Fibroblast of skin of left biceps (primary cell): ENCODE data around the gene CAMKMT.
"Not testable (repeated sequence)": the region's sequence is repeated elsewhere in the genome, so short reads cannot be mapped to it uniquely, and the experiment has no call there.

Experiments used
- DNase-seq, 2 experiments: peaks; one replicate each; pipeline ENCODE4 v3.0.0-alpha.2; 2013; ENCODE audit warnings: low read depth in 2 of 2

CAMKMT gene

GRCh38 chr2:44505664-44506063 lies 143.9 kb downstream of the CAMKMT start:
- not testable (repeated sequence) for DNase-seq

DNA sequence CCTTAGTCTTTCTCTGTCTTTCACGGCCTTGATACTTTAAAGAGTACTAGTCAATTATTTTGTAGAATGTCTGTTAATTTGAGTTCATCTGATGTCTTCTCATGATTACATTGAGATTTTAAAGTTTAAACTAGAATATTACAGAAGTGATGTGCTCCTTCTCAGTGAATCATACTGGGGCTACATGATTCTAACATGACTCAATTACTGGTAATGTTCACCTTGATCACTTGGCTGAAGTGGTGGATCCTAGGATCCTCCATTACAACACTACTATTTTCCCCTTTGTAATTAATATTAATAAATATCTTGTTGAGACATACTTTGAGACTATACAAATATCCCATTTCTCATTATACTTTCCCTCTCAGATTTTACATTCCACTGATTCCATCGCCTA lies 148.5 kb downstream of the CAMKMT start:
- no peak for DNase-seq

DNA sequence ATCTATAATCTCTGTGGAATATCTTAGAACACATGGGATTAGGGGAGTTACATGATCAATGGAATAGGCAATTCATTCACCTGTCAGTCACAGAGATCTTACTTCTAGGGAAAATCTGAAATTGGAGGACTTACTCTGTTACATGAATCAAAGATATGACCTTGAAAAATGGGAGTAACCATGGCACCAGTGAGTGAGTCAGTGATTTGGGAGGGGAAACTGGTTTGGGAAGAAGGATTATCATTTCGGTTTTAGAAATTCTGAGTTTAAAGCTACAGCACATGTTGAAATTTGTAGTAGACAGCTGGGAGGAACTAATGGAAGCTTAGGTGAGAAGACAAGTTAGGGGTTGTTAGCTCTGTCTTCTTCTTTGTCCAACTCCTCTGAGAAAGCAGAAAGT lies 153.7 kb downstream of the CAMKMT start:
- DNase-seq, result no peak

DNA sequence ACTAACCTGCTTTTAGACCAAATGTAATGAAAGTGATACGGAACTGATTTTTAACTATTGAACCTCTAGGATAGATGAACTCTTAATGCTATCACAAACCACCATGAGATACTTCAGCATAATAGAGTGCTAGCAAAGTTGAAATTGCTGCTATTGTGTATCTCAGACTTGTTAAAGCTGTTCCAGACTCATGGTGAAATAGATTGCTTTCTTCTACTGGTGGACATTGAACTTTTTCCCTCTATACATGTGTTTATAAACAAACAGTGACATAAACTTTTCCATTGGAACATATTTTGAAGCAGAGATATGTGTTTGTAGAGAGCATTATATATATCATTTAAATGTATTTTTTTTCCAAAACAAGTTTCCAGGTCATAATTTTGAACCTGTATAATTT lies 157.3 kb downstream of the CAMKMT start:
- DNase-seq, result no peak

GRCh38 chr2:44522846-44523245 lies 161.1 kb downstream of the CAMKMT start:
- no peak for DNase-seq

- DNase-seq, result no peak
Observed at GRCh38 chr2:44524347-44524926, 162.7 kb downstream of the CAMKMT start.

DNA sequence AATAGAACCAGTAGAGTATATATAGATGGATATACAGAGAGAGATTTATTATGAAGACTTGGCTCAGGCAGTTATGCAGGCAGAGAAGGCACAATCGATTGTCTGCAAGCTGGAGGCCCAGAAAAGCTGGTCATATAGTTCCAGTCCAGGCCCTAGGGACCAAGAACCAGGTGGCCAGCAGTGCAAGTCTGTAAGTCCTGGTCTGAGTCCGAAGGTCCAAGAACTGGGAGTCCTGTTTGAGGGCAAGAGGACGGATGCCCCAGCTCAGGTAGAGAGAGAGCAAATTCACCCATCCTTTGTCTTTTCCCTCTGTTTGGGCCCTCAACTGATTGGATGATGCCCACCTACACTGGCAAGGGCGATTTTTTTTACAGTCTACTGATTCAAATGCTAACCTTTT lies 164.6 kb downstream of the CAMKMT start:
- no peak for DNase-seq

DNA sequence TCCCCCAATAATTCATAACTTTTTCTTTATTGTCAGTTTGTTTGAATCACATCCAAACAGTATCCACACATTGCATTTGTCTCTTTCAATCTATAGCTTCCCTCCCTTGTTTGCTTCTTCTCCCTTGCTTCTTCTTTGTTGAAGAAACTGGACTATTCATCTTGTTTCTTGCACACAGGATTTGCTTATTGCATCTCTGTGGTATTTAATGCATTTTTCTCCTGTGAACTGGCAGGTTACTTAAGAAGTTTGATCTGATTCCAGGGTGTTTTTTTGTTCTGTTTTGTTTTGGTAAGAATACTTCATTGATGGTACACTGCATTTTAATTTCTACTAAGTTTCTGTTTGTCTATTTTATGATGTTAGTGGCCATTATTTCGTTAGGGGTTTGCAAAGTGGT lies 166.8 kb downstream of the CAMKMT start:
- peak; percentile 49 to 51 for DNase-seq

GRCh38 chr2:44529448-44529847 lies 167.7 kb downstream of the CAMKMT start:
- DNase-seq, result no peak

- no peak for DNase-seq
Observed at GRCh38 chr2:44531289-44531688, 169.5 kb downstream of the CAMKMT start.

DNA sequence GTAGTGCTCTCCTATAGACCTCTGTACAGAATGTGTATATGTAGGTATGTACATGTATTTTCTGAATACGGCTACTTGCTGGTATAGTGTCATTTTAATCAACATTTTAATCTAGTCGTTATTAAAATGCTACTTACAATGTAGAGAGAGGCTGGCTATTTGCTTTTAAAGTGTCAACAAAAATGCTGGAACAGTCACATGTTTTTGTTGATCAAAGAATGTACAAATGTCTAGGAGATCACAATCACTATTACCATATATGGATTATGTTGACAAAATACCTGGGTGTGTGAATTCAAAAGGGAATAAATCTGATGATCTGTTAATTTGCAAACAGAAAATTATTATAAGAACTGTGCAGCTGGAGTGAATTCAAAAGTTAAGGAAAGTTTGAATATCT lies 170.3 kb downstream of the CAMKMT start:
- no peak for DNase-seq

- DNase-seq, result no peak
Observed at GRCh38 chr2:44533508-44533907, 171.8 kb downstream of the CAMKMT start.

DNA sequence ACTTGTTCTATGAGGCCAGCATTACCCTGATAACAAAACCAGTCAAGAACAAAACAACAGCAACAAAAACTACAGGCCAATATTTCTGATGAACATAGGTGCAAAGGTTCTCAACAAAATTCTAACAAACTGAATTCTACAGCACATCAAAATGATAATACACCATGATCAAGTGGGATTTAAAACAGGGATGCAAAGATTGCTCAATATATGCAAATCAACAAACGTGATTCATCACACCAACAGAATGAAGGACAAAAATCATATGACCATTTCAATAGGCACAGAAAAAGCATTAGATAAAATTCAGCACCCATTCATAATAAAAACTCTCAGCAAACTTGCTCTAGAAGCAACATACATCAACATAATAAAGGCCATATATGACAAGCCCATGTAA lies 173.6 kb downstream of the CAMKMT start:
- DNase-seq, result no peak

DNA sequence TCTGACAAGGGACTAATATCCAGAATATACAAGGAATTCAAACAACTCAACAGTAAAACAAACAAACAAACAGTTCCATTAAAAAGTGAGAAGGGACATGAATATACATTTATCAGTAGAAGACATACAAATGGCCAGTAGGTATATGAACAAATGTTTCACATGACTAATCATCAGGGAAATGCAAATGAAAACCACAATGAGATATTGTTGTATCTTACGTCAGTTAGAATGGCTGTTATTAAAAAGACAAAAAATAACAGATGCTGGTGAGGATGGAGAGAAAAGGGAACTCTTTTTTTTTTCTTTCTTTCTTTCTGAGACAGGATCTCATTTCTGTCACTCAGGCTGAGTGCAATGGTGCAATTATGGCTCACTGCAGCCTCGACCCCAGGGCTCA lies 175.5 kb downstream of the CAMKMT start:
- DNase-seq, result no peak

DNA sequence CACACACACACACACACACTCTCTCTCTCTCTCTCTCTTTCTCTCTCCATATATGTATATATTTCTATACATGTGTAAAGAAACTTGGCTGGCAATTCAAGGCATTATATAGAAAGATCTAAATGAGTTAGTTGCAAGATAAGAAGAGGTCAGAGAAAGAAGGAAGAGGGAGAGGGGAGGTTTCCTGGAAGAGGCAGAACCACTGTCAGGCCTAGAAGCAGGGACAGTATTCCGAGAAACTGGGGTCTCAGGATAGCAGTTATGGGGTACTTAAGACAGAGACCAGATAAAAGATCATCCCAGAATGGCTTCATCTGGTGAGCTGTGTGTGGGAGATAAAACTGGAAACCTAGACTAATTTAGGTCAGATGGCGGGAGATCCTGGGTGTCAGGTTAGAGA lies 180.8 kb downstream of the CAMKMT start:
- DNase-seq, result no peak

DNA sequence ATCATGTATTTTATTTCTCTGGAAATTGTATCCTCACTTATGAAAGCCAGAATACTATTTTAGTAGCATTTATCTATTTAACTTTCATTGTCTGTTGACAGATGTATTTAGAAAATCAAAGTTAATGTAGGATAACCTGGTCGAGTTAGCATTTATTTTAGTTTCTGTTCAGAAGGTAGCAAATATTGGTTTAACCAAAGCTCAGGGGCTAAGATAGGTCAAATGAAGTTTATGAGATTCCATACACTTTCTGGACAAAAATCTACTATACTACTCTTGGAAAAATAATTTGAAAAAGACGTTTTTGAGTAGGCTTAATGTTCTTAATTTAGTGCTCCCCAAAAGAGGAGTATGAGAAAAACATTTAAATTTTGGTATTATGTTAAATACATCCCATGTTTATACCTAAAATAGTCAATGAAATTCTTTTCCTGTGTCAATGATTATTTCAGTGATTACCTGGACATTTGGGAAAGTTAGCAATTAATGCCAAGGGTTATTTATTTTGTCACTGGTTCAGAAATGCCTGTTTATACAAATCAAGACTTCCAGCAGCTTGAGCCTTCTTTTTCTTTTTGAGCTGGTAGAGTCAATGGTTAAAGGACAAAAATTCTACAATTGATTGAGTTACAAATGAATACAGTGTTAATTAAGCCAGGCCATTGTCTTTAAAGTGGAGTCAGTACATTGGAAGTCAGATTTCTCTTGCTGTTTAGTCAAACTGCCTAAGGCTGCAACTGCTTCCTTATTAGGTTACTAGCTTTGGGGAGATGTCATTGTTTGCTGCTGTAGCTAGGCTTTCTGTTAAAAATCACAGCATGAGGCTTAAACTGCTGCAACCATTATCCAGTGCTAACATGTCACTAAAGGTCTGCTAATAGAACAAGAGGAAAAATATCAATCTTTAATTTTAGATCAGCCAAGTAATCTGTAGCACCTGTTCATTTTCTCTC lies 182.3 kb downstream of the CAMKMT start:
- DNase-seq, result no peak

DNA sequence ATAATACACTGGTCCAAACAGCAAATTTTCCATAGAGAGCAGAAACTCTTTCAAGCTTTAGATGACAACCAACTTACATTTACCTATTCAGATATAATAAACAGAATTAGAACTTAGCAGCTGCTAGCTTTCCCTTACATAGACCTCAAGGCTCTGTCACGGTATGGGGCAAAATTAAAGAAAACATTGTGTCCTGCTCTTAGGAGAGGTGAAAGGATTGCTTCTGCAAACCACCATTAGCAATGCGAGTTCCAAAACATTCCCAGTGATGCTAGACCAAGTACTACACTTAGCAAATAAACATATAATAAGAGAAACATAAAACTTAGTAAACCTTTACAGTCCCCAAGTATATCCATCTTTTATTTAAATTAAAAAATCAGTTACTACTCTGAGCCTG lies 183.3 kb downstream of the CAMKMT start:
- no peak for DNase-seq

DNA sequence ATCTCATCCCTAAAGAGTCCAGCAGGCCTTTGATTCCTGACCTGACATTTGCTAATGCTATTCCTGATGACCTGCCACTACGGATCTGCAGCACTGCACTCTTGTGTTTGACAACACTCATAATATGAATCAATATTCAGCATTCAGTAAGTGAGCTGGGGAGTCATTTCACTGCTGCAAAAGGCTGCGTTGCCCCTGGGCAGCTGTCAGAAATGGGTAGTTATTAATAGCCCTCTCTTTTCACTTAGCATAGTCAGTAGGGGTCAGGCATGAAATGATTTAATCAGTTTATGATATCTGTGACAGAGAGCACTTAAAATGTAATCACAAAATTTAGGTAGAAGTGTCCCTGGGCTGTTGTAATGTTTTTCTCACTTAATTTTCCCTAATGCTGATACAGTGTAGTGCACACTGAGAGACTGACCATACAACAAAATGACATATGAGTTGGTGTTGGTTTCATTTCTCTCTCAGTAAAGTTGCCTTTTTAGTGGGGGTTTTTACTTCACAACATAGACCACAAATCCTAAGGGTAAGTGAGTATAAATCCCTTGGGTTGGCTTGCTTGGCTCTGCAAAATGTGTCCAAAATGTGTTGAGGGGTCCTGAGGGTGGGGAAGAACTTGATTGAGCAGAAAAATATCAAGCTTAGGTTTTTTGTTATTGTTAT lies 184.8 kb downstream of the CAMKMT start:
- DNase-seq, result no peak

- no peak for DNase-seq
Observed at GRCh38 chr2:44547718-44548117, 186.0 kb downstream of the CAMKMT start.

- no peak for DNase-seq
Observed at GRCh38 chr2:44548221-44549098, 186.7 kb downstream of the CAMKMT start.

- DNase-seq, result peak; percentile 78 to 79
Observed at GRCh38 chr2:44549099-44549471, 187.3 kb downstream of the CAMKMT start.

- peak; percentile 9 to 10 for DNase-seq
Observed at GRCh38 chr2:44549856-44550255, 188.1 kb downstream of the CAMKMT start.
